Measurements from ENCODE around the gene ERP27. TPM values are rescaled to one million over a fixed set of nuclear protein-coding genes. Genes with fewer than 3 reads are reported as not detected.

The ERP27 gene
- total RNA-seq, 1 donor from 2014 or later: not detected

DNA sequence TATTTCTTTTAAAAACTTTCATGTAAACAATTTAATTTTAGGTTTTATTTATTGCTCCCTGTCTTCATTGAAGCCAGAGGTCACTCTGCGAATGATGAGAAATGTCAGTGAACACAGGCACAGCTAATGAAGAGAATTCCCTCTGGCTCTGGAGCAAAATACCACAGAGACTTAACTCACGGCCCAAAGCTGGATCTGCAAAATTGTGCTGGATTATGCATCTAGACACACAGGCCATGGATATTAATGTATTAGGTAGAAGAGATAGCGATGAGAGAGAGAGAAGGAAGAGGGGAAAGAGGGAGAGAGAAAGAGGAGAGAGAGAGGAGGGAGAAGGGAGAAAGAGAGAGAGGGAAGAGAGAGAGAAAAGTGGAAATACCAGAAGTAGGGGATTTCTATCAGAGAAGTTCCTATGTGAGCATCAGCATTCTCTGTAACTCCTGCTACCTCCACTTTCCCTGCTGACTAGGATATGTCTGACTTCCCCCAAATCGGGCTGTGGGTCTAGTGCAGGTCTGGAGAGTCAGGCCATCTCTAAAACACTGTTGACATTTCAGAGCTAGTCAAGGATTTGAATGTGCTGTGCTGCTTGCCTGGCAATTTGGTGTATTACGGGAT is 19.3 kb upstream of the ERP27 start:
- Mint-ChIP-seq H3K27me3 (ENCODE audit: low read depth) (no peaks in the 10 kb centered on the region), H3K4me3 (no peak overlapping the region)

DNA sequence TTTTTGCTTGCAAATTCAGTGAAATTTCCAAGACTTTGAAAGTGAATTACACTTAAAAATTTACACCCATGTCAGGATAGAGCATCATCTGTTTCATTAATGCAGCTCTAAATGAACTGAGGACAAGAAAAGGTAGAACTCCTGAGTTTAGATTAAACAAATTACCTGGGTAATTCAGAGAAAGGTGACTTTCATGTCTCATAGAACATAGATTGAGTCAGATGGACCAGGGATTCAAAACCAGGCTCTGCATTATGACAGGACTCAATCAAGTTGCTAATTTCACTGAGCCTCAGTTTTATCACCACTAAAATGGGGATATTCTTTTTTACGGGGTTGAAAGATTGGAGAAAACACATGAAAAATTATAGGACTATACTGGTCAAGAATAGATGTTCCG is 18.6 kb upstream of the ERP27 start:
- no peaks in the 10 kb centered on the region for H3K27me3 Mint-ChIP-seq (ENCODE audit: low read depth)
- peaks cover 3% of the 10 kb centered on the region for H3K4me1 Mint-ChIP-seq
- no peaks in the 10 kb centered on the region for H3K9me3 Mint-ChIP-seq
- H3K36me3 Mint-ChIP-seq (ENCODE audit: low read depth): no peaks in the 10 kb centered on the region
- TF ChIP-seq, protein P1, sequence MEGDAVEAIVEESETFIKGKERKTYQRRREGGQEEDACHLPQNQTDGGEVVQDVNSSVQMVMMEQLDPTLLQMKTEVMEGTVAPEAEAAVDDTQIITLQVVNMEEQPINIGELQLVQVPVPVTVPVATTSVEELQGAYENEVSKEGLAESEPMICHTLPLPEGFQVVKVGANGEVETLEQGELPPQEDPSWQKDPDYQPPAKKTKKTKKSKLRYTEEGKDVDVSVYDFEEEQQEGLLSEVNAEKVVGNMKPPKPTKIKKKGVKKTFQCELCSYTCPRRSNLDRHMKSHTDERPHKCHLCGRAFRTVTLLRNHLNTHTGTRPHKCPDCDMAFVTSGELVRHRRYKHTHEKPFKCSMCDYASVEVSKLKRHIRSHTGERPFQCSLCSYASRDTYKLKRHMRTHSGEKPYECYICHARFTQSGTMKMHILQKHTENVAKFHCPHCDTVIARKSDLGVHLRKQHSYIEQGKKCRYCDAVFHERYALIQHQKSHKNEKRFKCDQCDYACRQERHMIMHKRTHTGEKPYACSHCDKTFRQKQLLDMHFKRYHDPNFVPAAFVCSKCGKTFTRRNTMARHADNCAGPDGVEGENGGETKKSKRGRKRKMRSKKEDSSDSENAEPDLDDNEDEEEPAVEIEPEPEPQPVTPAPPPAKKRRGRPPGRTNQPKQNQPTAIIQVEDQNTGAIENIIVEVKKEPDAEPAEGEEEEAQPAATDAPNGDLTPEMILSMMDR (conservative IDR thresholded peaks at IDR 0.05): no peak
- H3K4me3 Mint-ChIP-seq: no peak overlapping the region
- DNase-seq (ENCODE audit: low read depth, low spot score): no peak
- no peak overlapping the region for H3K27ac Mint-ChIP-seq (ENCODE audit: unreplicated experiment)

More for the DNA sequence above, 19.3 kb upstream of the ERP27 start:
- TF ChIP-seq, protein P1 (conservative IDR thresholded peaks at IDR 0.05): no peak
- Mint-ChIP-seq H3K9me3 (no peaks in the 10 kb centered on the region), H3K27ac (ENCODE audit: unreplicated experiment) (no peak overlapping the region), H3K4me1 (no peaks in the 10 kb centered on the region), H3K36me3 (ENCODE audit: low read depth) (no peaks in the 10 kb centered on the region)
- no peak for DNase-seq (ENCODE audit: low read depth, low spot score)

DNA sequence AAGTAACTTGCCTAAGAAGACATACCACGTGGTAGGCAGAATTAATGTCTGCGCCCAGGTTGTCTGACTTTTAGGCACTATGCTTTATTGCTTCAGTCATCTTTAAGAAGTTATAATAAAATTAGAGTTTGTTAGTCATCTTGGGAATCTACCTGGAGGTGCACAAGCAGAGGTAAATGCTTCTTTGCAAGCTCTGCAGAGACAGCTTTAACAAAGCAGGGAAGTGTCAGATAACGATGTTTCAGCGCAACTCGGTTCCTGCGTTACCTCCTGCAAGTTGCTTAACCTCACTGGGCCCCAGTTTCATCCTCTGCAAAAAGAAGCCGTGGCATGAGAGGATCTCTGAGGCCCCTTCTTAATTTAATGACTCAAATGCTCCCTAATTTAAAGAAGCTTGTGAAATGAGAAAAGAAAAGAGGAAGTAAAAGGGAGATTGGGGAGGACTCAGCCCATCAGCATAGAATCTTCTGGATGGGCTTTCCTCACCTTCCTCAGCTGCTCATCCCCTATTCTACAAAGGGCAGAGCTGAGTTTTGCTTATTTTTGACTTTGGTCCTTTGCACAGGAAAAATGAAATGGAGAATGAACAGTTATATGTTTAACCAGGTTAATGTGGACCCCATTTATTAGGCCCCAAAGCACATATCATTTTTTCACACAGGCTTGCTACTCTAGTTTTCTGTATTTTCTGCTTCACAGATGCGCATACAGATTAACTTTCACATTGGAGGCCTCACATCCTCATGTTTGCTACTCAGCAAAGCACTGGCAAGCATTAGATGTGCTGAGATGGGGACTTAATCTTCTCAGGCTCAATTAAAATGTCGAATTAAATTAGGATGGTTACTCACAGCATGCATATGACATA is 17.9 kb upstream of the ERP27 start:
- DNase-seq (ENCODE audit: low read depth, low spot score): no peak
- H3K27ac Mint-ChIP-seq (ENCODE audit: unreplicated experiment): no peak overlapping the region
- no peaks in the 10 kb centered on the region for H3K36me3 Mint-ChIP-seq (ENCODE audit: low read depth)
- H3K4me3 Mint-ChIP-seq: no peak overlapping the region
- peaks cover 3% of the 10 kb centered on the region for H3K4me1 Mint-ChIP-seq
- TF ChIP-seq, protein P1 (conservative IDR thresholded peaks at IDR 0.05): no peak
- H3K27me3 Mint-ChIP-seq (ENCODE audit: low read depth): no peaks in the 10 kb centered on the region
- no peaks in the 10 kb centered on the region for H3K9me3 Mint-ChIP-seq

DNA sequence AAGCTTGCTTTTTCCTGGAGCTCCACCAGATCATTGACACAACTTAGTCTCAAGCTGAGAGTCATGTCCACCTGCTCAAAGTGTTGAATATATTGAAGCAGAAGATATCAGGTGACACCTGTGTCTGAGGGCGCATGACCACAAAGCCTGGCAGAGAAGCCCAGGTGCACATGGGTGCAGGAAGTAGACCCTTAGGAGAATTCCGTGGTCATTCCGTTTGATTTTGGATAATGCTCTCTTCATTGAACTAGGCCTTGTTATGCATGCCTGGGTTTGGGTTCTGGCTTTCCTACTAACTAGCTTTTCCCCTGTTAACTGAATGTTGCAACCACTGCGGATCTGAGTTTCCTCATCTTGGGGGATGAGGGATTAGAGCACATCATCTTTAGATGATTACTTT is 15.9 kb upstream of the ERP27 start:
- Mint-ChIP-seq H3K9me3 (no peaks in the 10 kb centered on the region), H3K27me3 (ENCODE audit: low read depth) (no peaks in the 10 kb centered on the region), H3K4me3 (no peak overlapping the region), H3K27ac (ENCODE audit: unreplicated experiment) (no peak overlapping the region), H3K4me1 (peaks cover 20% of the 10 kb centered on the region), H3K36me3 (ENCODE audit: low read depth) (no peaks in the 10 kb centered on the region)
- no peak for DNase-seq (ENCODE audit: low read depth, low spot score)
- TF ChIP-seq, protein P1 (conservative IDR thresholded peaks at IDR 0.05): no peak

DNA sequence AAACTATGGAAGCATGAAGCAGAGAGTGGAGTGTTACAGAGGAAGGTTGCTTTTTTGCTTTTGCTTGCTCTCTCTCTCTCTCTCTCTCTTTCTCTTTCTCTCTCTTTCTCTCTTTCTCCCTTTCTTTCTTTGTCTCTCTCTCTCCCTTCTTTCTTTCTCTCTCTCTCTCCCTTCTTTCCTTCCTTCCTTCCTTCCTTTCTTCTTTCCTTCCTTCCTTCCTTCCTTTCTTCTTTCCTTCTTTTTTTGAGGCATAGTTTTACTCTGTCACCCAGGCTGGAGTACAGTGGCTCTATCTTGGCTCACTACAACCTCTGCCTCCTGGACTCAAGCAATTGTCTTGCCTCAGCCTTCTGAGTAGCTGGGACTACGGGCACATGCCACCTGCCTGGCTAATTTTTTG is 15.4 kb upstream of the ERP27 start:
- peaks cover 26% of the 10 kb centered on the region for H3K4me1 Mint-ChIP-seq

More for the DNA sequence above, 15.4 kb upstream of the ERP27 start:
- Mint-ChIP-seq H3K27ac (ENCODE audit: unreplicated experiment) (no peak overlapping the region), H3K9me3 (no peaks in the 10 kb centered on the region), H3K27me3 (ENCODE audit: low read depth) (no peaks in the 10 kb centered on the region), H3K4me3 (no peak overlapping the region), H3K36me3 (ENCODE audit: low read depth) (no peaks in the 10 kb centered on the region)
- DNase-seq (ENCODE audit: low read depth, low spot score): no peak
- TF ChIP-seq, protein P1 (conservative IDR thresholded peaks at IDR 0.05): no peak
